ENCODE data around the gene GALK2. TPM values are rescaled to one million over a fixed set of nuclear protein-coding genes. Genes with fewer than 3 reads are reported as not detected.

The GALK2 gene
- total RNA-seq, 1 experiment from 2014 or later: 22.9 TPM

- Histone ChIP-seq H3K27me3 (replicated peaks; ENCODE audit: insufficient read depth, low read depth, low read length, poor library complexity) (no peaks in the 10 kb centered on the region), H3K4me1 (ENCODE audit: insufficient read depth, low read length, poor library complexity, severe bottlenecking) (peaks cover 13% of the 10 kb centered on the region), H3K27ac (ENCODE audit: low read depth, low read length, poor library complexity, severe bottlenecking) (no peak overlapping the region), H3K36me3 (ENCODE audit: insufficient read depth, low read length, poor library complexity, severe bottlenecking) (no peaks in the 10 kb centered on the region), H3K9me3 (ENCODE audit: low read depth, low read length, poor library complexity, severe bottlenecking) (no peaks in the 10 kb centered on the region), H3K4me3 (ENCODE audit: low read depth, low read length, poor library complexity, severe bottlenecking) (no peak overlapping the region)
- intact Hi-C loops (cut with micrococcal nuclease; ENCODE audit: unreplicated experiment): no loop called here
- TF ChIP-seq EZH2 (IDR thresholded peaks at IDR 0.05; ENCODE audit: borderline replicate concordance, low read depth, low read length, poor library complexity, severe bottlenecking) (no peak), CTCF (conservative IDR thresholded peaks at IDR 0.05; ENCODE audit: low read depth, low read length) (no peak)
- POLR2A ChIA-PET (ENCODE audit: low non-redundant PET): no interaction called here
- CTCF ChIA-PET: no interaction called here
- no peak for DNase-seq (ENCODE audit: low spot score)
- no TSS peak for BruUV-seq (replicated peaks)
These were observed 123.9 kb downstream of the GALK2 start for GRCh38 chr15:49293941-49294340.

- H3K36me3 ChIP-seq (ENCODE audit: insufficient read depth, low read length, poor library complexity, severe bottlenecking): no peaks in the 10 kb centered on the region
- no peak for TF ChIP-seq EZH2 (IDR thresholded peaks at IDR 0.05; ENCODE audit: borderline replicate concordance, low read depth, low read length, poor library complexity, severe bottlenecking)
- no peak for TF ChIP-seq CTCF (conservative IDR thresholded peaks at IDR 0.05; ENCODE audit: low read depth, low read length)
- BruUV-seq (replicated peaks): no TSS peak
- H3K9me3 ChIP-seq (ENCODE audit: low read depth, low read length, poor library complexity, severe bottlenecking): no peaks in the 10 kb centered on the region
- peaks cover 8% of the 10 kb centered on the region for H3K4me1 ChIP-seq (ENCODE audit: insufficient read depth, low read length, poor library complexity, severe bottlenecking)
- intact Hi-C loops (cut with micrococcal nuclease; ENCODE audit: unreplicated experiment): no loop called here
- POLR2A ChIA-PET (ENCODE audit: low non-redundant PET): no interaction called here
- no peak overlapping the region for H3K4me3 ChIP-seq (ENCODE audit: low read depth, low read length, poor library complexity, severe bottlenecking)
- no peaks in the 10 kb centered on the region for H3K27me3 ChIP-seq (replicated peaks; ENCODE audit: insufficient read depth, low read depth, low read length, poor library complexity)
- no peak for DNase-seq (ENCODE audit: low spot score)
- CTCF ChIA-PET: no interaction called here
- no peak overlapping the region for H3K27ac ChIP-seq (ENCODE audit: low read depth, low read length, poor library complexity, severe bottlenecking)
These were observed 126.2 kb downstream of the GALK2 start for GRCh38 chr15:49296258-49296657.

GRCh38 chr15:49297584-49297983 lies 127.5 kb downstream of the GALK2 start:
- POLR2A ChIA-PET (ENCODE audit: low non-redundant PET): no interaction called here
- Histone ChIP-seq H3K4me3 (ENCODE audit: low read depth, low read length, poor library complexity, severe bottlenecking) (no peak overlapping the region), H3K4me1 (ENCODE audit: insufficient read depth, low read length, poor library complexity, severe bottlenecking) (no peaks in the 10 kb centered on the region), H3K9me3 (ENCODE audit: low read depth, low read length, poor library complexity, severe bottlenecking) (no peaks in the 10 kb centered on the region), H3K27ac (ENCODE audit: low read depth, low read length, poor library complexity, severe bottlenecking) (no peak overlapping the region), H3K27me3 (replicated peaks; ENCODE audit: insufficient read depth, low read depth, low read length, poor library complexity) (no peaks in the 10 kb centered on the region), H3K36me3 (ENCODE audit: insufficient read depth, low read length, poor library complexity, severe bottlenecking) (no peaks in the 10 kb centered on the region)
- DNase-seq (ENCODE audit: low spot score): no peak
- intact Hi-C loops (cut with micrococcal nuclease; ENCODE audit: unreplicated experiment): no loop called here
- no peak for TF ChIP-seq EZH2 (IDR thresholded peaks at IDR 0.05; ENCODE audit: borderline replicate concordance, low read depth, low read length, poor library complexity, severe bottlenecking)
- no peak for TF ChIP-seq CTCF (conservative IDR thresholded peaks at IDR 0.05; ENCODE audit: low read depth, low read length)
- CTCF ChIA-PET: no interaction called here
- BruUV-seq (replicated peaks): no TSS peak
